Breast epithelium (tissue), 4 donors: ENCODE data around the gene NEK6. TPM values are rescaled to one million over a fixed set of nuclear protein-coding genes. Genes with fewer than 3 reads are reported as not detected.
A peak's percentile ranks its signal among the peaks of the same experiment; 100 is the strongest.

Experiments
- DNase-seq, 2 donors: peaks; one replicate each; pipeline ENCODE4 v3.0.0-alpha.2; 2019; ENCODE audit warnings: low spot score in 2 of 2
- H3K27ac ChIP-seq, 2 donors: fragments of 200-600 bp; sonication (generic) in 1 of 2; one replicate each; pipeline ENCODE4 v1.5.1; 2016 to 2019; ENCODE audit warnings: mild to moderate bottlenecking in 1 of 2
- H3K27me3 ChIP-seq, 2 donors: fragments of 200-600 bp; sonication (generic) in 1 of 2; one replicate each; pipeline versions ENCODE4 v1.5.1 to v1.6.0; 2017 to 2019; ENCODE audit warnings: control low read depth in 1 of 2, mild to moderate bottlenecking in 1 of 2
- H3K36me3 ChIP-seq: fragments of 200-600 bp; one replicate; pipeline ENCODE4 v1.5.1; 2019
- H3K4me1 ChIP-seq, 2 donors: fragments of 200-600 bp; sonication (generic); one replicate each; pipeline ENCODE4 v1.5.1; 2016 to 2019; ENCODE audit warnings: control low read depth in 1 of 2
- H3K4me3 ChIP-seq, 3 donors: fragments of 200-600 bp; sonication (generic); 1 replicate in 2 of 3; 2 replicates in 1 of 3; pipeline ENCODE4 v1.5.1; 2016 to 2019; ENCODE audit warnings: mild to moderate bottlenecking in 3 of 3, moderate library complexity in 2 of 3
- H3K9me3 ChIP-seq, 2 donors: fragments of 200-600 bp; sonication (generic) in 1 of 2; one replicate each; pipeline ENCODE4 v1.5.1; 2016 to 2019; ENCODE audit warnings: control low read depth in 1 of 2
- CTCF ChIP-seq, 3 donors: fragments of 450-650 bp; IDR thresholded peaks; one replicate each; pipeline ENCODE4 v1.5.1; 2016 to 2017; ENCODE audit warnings: antibody characterized with exemption in 3 of 3, mild to moderate bottlenecking in 3 of 3, moderate library complexity in 3 of 3
- POLR2A ChIP-seq: fragments of 450-650 bp; IDR thresholded peaks from one replicate; pipeline ENCODE4 v1.6.1; 2016; ENCODE audit warnings: antibody characterized with exemption, mild to moderate bottlenecking, moderate library complexity
- POLR2AphosphoS5 ChIP-seq, 3 donors: sonication (generic); formaldehyde crosslinking; IDR thresholded peaks; one replicate each; pipeline ENCODE4 v1.6.1; 2017; ENCODE audit warnings: antibody characterized with exemption in 3 of 3
- intact Hi-C: fragments of 100-400 bp; cut with DNase I; formaldehyde crosslinking; loops from one replicate; pipeline ENCODE4 v1.15.1; 2023; ENCODE audit warnings: low total_unique reads
- total RNA-seq, 3 donors: library from RNA; depleted of rRNA; stranded (reverse); fragments of >200 nt; gene quantifications; one replicate each; pipeline ENCODE4 v1.1.0, GENCODE V29; 2016

The NEK6 gene
- total RNA-seq, 3 donors from 2014 or later: 17.8 to 31.5 (median 22.2) TPM

DNA sequence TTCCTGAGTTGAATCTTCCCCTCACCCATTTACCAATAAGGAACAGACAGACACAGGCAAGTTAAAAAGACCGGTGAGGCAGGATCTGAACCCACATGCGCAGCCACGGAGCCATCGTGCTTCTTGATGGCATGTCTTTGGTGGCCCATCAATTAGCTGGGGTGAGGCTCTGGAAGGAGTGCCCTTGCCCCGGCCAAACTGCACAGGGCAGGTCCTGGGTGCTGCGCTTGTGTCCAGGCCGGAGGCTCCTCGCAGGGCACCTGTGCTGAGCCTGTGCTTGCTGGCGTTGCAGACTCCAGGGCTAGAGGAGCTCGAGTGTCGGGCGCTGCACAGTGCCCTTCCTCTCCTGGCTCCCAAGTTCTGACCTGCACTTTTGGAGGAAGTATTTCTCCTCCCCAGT, 91.1 kb downstream of the NEK6 start:
- no peak for TF ChIP-seq CTCF (IDR thresholded peaks at IDR 0.05)
- no peak for TF ChIP-seq POLR2AphosphoS5 (IDR thresholded peaks at IDR 0.05)
- no peak for TF ChIP-seq POLR2A
- H3K4me3 ChIP-seq: no peak overlapping the region
- H3K36me3 ChIP-seq: peaks cover 14% of the 10 kb centered on the region
- H3K27me3 ChIP-seq: no peaks in the 10 kb centered on the region
- no peaks in the 10 kb centered on the region for H3K4me1 ChIP-seq
- intact Hi-C loops: loop anchor here (10.0 kb wide), 1 partner anchor 206 kb away; no protein-coding TSS in a partner anchor
- peak in 1 of 2 donors; percentile 40 for DNase-seq
- no peaks in the 10 kb centered on the region for H3K9me3 ChIP-seq
- H3K27ac ChIP-seq: no peak overlapping the region

DNA sequence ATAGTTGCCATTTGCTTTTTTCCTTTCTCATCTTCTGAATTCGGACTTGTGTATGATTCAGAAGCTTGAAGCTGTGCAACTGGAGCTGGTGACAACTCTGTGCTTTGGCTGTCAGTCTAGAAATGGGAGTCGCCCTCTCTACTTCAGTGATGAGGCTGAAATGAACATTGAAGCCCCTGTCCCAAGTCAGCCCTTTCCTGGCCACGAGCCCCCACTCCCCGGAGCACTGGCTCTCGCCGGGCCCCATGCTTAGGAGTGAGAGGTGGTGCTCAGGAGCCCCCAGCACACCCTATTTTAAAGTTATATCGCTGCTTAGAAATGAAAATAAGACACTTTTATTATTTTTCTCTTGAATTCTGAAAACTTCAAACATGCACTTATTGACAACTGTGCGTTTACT, 91.5 kb downstream of the NEK6 start:
- DNase-seq: peak in 1 of 2 donors; percentile 37
- intact Hi-C loops: loop anchor here (10.0 kb wide), 1 partner anchor 206 kb away; no protein-coding TSS in a partner anchor
- peaks cover 14% of the 10 kb centered on the region for H3K36me3 ChIP-seq
- TF ChIP-seq POLR2AphosphoS5 (IDR thresholded peaks at IDR 0.05) (no peak), POLR2A (no peak), CTCF (IDR thresholded peaks at IDR 0.05) (no peak)
- no peaks in the 10 kb centered on the region for H3K4me1 ChIP-seq
- H3K27me3 ChIP-seq: no peaks in the 10 kb centered on the region
- no peak overlapping the region for H3K27ac ChIP-seq
- H3K9me3 ChIP-seq: no peaks in the 10 kb centered on the region
- no peak overlapping the region for H3K4me3 ChIP-seq

GRCh38 chr9:124349675-124350493, 92.1 kb downstream of the NEK6 start:
- no peaks in the 10 kb centered on the region for H3K4me1 ChIP-seq
- peaks cover 14% of the 10 kb centered on the region for H3K36me3 ChIP-seq
- no peaks in the 10 kb centered on the region for H3K27me3 ChIP-seq
- DNase-seq: no peak
- no peak overlapping the region for H3K27ac ChIP-seq
- no peak overlapping the region for H3K4me3 ChIP-seq
- intact Hi-C loops: loop anchor here (10.0 kb wide), 1 partner anchor 205 kb away; no protein-coding TSS in a partner anchor
- TF ChIP-seq POLR2A: no peak
- no peak for TF ChIP-seq CTCF (IDR thresholded peaks at IDR 0.05)
- TF ChIP-seq POLR2AphosphoS5 (IDR thresholded peaks at IDR 0.05): no peak
- no peaks in the 10 kb centered on the region for H3K9me3 ChIP-seq

DNA sequence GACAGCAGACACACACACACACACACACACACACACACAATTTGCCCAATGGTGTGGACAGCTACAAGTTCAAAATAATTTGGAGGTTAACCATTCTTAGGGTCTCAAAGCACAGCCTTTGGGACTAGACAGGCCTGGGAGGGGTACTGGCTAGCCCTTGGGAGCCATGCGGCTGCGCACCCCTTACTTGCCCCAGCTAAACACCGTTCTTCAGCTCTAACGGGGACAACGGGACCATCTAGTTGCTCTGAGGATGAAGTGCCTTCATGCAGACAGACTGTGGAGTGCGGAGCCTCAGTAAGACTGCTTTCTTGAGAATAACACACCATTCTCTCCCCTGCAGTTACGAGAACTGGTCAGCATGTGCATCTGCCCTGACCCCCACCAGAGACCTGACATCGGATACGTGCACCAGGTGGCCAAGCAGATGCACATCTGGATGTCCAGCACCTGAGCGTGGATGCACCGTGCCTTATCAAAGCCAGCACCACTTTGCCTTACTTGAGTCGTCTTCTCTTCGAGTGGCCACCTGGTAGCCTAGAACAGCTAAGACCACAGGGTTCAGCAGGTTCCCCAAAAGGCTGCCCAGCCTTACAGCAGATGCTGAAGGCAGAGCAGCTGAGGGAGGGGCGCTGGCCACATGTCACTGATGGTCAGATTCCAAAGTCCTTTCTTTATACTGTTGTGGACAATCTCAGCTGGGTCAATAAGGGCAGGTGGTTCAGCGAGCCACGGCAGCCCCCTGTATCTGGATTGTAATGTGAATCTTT, 92.9 kb downstream of the NEK6 start:
- Histone ChIP-seq H3K27ac (no peak overlapping the region), H3K9me3 (no peaks in the 10 kb centered on the region), H3K27me3 (no peaks in the 10 kb centered on the region), H3K36me3 (peaks cover 6% of the 10 kb centered on the region), H3K4me3 (no peak overlapping the region), H3K4me1 (no peaks in the 10 kb centered on the region)
- TF ChIP-seq CTCF (IDR thresholded peaks at IDR 0.05) (no peak), POLR2AphosphoS5 (IDR thresholded peaks at IDR 0.05) (no peak), POLR2A (no peak)
- intact Hi-C loops: no loop called here
- DNase-seq: peak in 1 of 2 donors; percentile 33
